Adrenal gland (tissue), 5 donors: ENCODE results near the gene SLC22A15.

Experiments used
- CTCF ChIP-seq, 6 experiments: fragments of 450-650 bp in 4 of 6; fragments of 200-600 bp in 2 of 6; sonication (generic) in 1 of 6; IDR thresholded peaks; 1 replicate in 5 of 6; 2 replicates in 1 of 6; pipeline versions ENCODE4 v1.5.1 to v1.8.0; 2016 to 2021; ENCODE audit warnings: antibody characterized with exemption in 6 of 6, mild to moderate bottlenecking in 2 of 6, moderate library complexity in 1 of 6
- POLR2A ChIP-seq, 2 donors: fragments of 450-650 bp; IDR thresholded peaks; one replicate each; pipeline ENCODE4 v1.6.1; 2017; ENCODE audit warnings: antibody characterized with exemption in 2 of 2, mild to moderate bottlenecking in 2 of 2, moderate library complexity in 1 of 2
- donor health status: DM: no; HTN: no; CAD: no.

- TF ChIP-seq POLR2A (IDR thresholded peaks at IDR 0.05): no peak
- TF ChIP-seq CTCF (IDR thresholded peaks at IDR 0.05): no peak
Observed at GRCh38 chr1:115988953-115989352, 12.6 kb downstream of the SLC22A15 start.
